ENCODE data around the gene INTS15.

The INTS15 gene

DNA sequence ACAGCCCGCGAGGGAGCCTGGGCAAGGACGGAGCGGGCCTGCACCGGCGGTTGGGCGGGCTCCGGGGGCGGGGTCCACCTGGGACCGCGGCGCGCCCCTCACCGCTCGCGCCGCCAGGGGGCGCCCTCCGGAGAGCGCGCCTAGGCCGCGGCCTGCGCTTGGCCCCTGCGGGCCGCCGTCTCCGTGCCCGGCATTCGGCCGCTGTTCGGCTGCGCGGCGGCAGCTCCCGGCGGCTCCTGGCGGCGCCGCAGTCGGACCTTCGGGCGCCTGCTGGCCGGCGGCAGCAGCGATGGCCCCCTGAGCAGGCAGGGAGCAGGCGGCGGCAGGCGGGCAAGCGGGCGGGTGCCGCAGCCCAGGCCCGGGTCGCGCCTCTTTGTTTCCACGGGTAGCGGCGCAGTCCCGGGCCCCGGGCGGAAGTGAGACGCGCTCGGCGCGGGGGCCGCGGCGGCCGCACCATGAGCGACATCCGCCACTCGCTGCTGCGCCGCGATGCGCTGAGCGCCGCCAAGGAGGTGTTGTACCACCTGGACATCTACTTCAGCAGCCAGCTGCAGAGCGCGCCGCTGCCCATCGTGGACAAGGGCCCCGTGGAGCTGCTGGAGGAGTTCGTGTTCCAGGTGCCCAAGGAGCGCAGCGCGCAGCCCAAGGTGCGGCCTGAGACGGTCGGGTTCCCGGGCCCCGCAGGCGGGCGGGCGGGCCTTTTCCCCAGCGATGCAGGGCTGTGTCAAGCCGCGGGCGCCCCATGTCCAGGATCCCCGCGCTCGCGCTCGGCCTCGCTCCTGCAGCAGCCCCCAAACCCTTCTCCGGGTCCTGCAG is at the start of gene INTS15:
Gene INTS15 (plus strand): TSS at position 193 of the 816 bp plus-strand sequence. CDS start 263 bp downstream, at position 456.
- peak; percentile 61 to 70 for DNase-seq (ENCODE audit: low read depth in 2 of 2)

DNA sequence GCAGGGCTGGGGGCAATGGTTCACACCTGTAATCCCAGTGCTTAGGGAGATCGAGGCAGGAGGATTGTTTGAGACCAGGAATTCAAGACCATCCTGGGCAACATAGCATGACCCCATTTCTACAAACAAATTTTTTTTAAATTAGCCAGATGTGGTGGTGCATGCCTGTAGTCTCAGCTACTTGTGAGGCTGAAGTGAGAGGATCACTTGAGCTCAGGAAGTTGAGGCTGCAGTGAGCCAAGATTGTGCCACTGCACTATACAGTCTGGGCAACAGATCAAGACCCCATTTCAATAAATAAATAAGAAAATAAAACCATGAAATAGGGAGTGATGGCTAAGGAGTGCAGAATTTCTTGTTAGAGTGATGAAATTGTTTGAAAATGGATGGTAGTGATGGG is 47.5 kb upstream of the INTS15 start:
- DNase-seq (ENCODE audit: low read depth in 2 of 2), result no peak

DNA sequence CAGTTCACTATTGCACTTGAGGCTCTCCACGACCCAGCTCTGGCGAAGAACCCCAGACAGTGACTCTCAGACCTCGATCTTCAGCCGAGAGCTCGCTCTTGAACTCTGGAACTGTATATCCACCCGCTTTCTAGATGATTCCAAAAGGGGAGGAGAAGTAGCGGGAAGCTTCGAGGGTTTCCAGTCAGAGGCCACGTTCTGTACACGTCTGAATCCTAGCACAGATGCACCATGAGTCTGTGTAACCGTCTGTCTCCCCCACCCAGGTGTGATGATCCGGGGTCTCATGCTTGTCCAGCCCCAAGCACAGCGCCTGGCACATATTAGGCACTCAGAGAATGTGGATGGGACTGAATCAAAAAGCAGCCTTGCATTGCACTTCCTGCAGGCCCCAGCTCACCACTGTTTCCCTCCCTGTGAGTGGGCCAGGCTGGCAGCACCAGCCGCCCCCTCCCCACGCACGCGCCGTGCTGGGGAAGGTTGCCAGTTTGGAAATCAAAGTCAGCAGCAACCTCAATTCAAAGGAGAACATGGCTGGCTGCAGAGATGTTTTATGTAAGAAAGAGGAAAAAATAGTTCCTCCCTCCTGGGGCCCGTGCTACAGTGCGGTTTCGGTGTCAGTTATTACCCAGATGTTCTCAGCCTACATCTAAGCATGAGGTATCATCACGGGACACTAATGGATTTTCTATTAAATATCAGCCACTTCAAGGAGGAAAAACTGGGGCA is 44.3 kb upstream of the INTS15 start:
- DNase-seq (ENCODE audit: low read depth in 2 of 2), result no peak

GRCh38 chr7:6546498-6547251 is 43.1 kb upstream of the INTS15 start:
- DNase-seq (ENCODE audit: low read depth in 2 of 2), result no peak

DNA sequence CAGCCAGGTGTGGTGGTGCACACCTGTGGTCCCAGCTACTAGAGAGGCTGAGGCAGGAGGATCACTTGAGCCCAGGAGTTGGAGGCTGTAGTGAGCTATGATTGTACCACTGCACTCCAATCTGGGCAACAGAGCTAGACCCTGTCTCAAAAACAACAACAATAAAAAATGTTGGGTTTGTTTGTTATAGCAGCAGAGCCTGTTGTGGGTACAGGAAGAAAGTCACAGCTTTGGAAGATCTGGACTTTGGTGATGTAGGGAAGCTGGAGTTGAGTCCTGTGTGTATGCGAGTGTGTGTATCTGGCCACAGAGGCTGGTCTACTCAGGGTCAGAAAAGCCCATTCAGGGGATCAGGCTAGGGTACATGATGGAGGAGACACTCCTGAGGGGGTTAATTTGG is 42.4 kb upstream of the INTS15 start:
- no peak for DNase-seq (ENCODE audit: low read depth in 2 of 2)

DNA sequence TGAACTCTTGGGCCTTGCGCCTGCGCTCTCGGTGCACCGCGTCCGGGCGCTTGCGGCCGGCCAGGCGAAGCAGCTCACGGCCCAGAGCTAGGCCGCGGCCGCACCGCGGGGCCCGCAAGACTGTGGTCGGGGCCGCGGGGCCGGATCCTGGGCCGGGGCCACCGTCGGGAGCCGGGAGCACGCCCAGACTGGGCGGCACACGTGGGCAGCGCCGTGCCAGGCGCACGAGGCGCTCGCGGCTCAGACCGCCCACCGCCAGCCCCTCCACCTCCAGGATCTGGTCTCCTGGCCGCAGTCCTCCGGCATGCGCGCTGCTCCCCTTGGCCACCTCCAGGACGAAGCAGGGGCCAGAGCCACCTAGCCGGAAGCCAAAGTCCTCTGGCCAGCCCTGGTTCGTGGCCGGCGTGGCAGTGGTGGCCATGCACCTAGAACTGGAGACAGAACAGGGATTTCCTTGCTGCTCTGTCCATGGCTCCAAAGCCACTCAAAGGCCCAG is 38.8 kb upstream of the INTS15 start, which contains the start of gene GRID2IP:
Gene GRID2IP (minus strand): TSS at position 446 of the 496 bp plus-strand sequence. CDS start 25 bp downstream, at position 421.
- DNase-seq (ENCODE audit: low read depth in 2 of 2), result no peak

DNA sequence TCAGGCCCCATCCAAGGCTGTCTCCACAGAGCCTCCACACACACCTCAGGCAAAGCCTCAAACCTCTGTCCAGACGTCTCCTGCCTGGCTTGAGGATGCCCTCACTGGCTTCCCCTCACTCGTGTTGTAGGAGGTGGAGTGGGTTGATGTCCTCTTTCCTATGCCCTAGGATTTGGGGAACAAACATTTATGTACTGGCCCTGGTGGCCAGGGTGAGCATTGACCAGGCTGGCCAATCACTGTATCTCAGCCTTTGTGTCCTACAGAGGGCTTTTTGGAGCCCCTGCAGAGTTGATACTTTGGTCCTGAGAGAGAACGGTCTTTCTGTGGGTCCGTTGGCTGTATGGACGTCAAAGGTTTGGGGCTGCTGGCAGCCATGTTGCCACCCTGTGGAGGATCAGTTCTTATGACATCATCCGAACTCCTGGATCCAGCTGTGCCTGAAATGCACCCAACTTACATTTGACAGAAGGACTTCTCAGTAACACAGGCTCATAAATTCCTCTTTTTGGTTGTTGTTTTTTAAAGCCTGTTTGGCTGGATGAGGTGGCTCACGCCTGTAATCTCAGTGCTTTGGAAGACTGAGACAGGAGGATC is 36.3 kb upstream of the INTS15 start:
- no peak for DNase-seq (ENCODE audit: low read depth in 2 of 2)

- DNase-seq (ENCODE audit: low read depth in 2 of 2), result no peak
These were observed 35.0 kb upstream of the INTS15 start for GRCh38 chr7:6554848-6555247.

DNA sequence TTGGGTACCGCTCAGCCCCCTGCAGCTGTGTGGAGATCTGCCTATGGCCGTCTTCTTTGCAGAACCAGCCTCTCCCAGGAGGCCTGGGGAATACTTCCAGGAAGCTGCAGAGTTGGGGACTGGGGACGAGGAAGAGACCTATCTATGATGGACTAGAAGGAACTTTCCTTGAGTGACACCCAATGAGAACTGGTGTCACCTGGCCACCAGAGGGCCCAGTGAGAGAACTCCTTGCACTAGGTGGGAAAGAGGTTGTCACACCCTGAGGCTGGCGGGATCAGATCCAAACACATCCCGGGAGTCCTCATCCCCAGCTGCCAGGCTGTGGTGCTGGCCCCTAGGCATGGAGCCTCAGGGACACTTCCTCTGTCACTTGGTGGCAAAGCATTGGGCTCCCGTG is 33.6 kb upstream of the INTS15 start:
- no peak for DNase-seq (ENCODE audit: low read depth in 2 of 2)

DNA sequence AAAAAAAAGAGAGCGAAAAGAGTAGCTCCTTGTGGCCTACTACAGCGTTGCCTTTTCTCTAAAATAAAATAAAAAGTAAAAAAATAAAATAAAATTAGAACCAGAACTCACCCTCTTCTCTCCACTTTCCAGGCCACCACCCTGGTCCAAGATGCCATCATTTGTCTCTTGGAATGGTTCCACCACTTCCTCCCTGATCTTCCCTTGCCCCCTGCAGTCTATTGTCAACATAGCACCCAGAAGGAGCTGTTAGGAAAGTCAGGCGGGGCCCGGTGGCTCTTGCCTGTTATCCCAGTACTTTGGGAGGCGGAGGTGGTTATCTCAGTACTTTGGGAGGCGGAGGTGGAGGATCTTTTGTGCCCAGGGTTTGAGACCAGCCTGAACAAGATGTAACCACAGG is 31.0 kb upstream of the INTS15 start:
- no peak for DNase-seq (ENCODE audit: low read depth in 2 of 2)

GRCh38 chr7:6559896-6560295 is 29.9 kb upstream of the INTS15 start:
- DNase-seq (ENCODE audit: low read depth in 2 of 2), result no peak

DNA sequence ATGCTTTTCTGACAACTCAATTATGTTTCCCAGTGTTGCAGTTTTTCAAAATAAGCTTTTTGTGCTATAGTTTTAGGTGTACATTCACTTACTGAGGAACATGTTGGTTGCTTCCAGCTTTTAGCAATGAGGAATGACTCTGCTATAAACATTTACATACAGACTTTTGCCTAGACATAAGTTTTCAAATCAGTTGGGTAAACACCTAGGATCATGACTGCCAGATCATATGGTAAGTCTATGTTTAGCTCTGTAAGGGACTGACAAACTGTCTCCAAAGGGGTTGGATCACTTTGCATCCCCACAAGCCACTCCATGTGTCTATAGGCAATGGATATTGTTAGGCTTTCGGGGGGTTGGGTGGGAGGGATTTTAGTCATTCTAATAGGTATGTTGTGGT is 27.7 kb upstream of the INTS15 start:
- no peak for DNase-seq (ENCODE audit: low read depth in 2 of 2)

DNA sequence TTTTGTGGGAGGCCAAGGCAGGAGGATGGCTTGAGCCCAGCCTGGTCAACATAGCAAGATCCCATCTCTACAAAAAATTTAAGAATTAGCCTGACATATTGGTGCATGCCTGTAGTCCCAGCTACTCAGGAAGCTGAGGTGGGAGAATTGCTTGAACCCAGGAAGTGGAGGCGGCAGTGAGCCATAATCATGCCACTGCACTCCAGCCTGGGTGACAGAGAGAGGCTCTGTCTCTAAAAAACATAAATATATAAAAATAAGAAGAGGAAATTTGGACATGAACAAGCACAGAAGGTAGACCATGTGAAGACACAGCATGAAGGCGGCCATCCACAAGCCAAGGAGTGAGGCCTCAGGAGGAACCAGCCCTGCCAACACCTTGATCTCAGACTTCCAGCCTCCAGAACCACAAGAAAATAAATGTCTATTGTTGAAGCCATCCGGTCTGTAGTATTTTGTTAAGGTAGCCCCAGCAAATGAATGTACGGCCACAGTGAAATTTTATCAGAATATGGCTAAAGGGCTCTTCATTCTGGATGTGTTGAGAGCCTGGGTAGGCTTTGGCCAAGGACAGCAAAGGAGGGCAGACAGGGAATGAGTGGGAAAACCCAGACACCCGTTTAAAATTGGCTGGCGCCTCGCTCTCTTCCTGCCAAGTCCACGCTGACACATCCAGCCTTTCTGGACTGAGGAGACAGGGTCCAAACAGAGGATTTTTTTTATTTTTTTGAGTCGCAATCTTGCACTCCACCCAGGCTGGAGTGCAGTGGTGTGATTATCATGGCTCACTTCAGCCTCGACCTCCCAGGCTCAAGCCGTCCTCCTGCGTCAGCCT is 25.7 kb upstream of the INTS15 start:
- no peak for DNase-seq (ENCODE audit: low read depth in 2 of 2)

DNA sequence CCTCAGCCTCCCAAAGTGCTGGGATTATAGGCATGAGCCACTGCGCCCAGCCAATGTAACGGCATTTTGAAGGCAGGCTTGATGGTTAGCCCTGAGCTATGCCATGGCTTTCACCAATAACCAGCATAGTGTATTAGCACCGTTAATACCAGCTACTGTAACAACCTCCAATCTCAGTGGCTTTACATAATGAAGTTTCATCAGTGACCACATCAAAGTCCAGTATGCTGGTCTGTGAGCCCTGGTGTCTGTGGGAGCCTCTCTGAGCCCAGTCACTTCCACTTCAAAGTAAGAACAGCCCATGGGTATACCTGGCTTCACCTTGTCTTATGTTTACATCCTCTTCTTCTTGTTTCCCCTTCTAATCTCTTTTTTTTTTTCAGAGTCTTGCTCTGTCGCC is 24.2 kb upstream of the INTS15 start:
- no peak for DNase-seq (ENCODE audit: low read depth in 2 of 2)

DNA sequence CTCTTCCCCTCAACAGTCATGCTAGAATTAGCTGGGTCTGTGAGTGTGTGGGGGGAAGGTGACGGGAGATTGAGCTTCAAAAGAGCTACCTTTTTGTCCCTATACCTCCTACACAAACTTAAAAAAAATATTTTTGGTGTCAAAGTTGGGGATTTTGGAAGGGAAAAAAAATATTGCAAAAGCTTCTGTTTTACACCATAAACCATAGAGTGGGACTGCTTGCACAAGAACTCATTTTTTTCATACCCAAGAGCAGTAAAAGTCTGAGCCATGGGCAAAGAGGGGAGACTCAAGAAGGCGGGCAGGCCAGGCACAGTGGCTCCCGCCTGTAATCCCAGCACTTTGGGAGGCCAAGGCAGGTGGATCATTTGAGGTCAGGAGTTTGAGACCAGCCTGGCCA is 21.9 kb upstream of the INTS15 start:
- DNase-seq (ENCODE audit: low read depth in 2 of 2), result no peak

- no peak for DNase-seq (ENCODE audit: low read depth in 2 of 2)
These were observed 18.6 kb upstream of the INTS15 start for GRCh38 chr7:6571160-6571779.

DNA sequence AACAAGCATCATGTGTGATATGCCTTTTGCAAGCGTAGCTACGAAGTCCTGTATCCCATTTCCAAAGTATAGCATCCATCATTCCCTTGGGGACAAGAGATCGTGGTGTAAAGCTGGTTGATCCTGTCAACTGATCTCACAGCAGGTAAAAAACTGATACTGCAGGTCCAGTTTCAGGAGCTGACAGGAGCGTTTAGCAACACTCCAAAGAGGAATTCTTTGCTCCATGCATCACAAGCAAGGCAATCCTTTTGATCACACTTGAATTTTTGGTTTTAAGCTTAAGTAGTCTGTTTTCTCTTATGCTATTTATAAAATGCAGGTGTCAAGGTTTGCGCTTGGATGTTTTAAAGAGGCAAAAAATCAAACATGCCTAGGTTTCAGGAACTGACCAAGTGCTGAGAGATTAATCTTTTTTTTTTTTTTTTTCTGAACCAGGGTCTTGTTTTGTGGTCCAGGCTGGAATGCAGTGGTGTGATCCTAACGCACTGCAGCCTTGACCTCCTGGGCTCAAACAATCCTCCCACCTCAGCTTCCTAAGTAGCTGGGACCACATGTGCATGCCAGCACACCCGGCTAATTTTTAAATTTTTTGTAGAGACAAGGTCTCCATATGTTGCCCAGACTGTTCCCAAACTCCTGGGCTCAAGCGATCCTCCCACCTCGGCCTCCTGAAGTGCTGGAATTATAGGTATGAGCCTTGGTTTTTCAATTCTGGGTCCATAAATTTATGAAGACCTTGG is 14.4 kb upstream of the INTS15 start:
- DNase-seq (ENCODE audit: low read depth in 2 of 2), result no peak

- DNase-seq (ENCODE audit: low read depth in 2 of 2), result no peak
These were observed 13.6 kb upstream of the INTS15 start for GRCh38 chr7:6576024-6576866.

Data from stimulated activated CD4-positive, alpha-beta T cell treated with anti-CD3 and anti-CD28 coated beads, Interleukin-12 subunit alpha, Interleukin-12 subunit beta, amount 100 ng/mL, for 24 hours (primary cell).